ENCODE measurements around the gene BICRA. TPM values are rescaled to one million over a fixed set of nuclear protein-coding genes. Genes with fewer than 3 reads are reported as not detected.

The BICRA gene
- polyA plus RNA-seq, 1 of the 3 experiments (the other 2 are of a cell fraction) = 1.4 TPM

- Histone ChIP-seq H3K4me2 (no peak overlapping the region), H3K9me2 (no peaks in the 10 kb centered on the region), H3K4me1 (ENCODE audit: control insufficient read depth in 1 of 2, insufficient read depth in 2 of 2, low read depth in 1 of 2, low read length in 1 of 2) (peaks cover 10 to 12% of the 10 kb centered on the region in 2 experiments; a peak in 1 of 4 replicates), H3K27ac (ENCODE audit: low read depth in 2 of 2, low read length in 1 of 2) (peak overlapping the region in 1 of 2 experiments; percentile 97; a peak in 2 of 4 replicates), H3K79me2 (ENCODE audit: insufficient read depth) (peaks cover 9% of the 10 kb centered on the region), H3F3A (replicated peaks; ENCODE audit: insufficient read depth) (peaks cover 38% of the 10 kb centered on the region), H4K20me1 (ENCODE audit: insufficient read depth) (no peaks in the 10 kb centered on the region), H3K36me3 (replicated peaks in 1 of 2; ENCODE audit: control insufficient read depth in 1 of 2, insufficient read depth in 2 of 2, low read length in 1 of 2) (peaks cover under 1 to 34% of the 10 kb centered on the region in 2 experiments), H2AFZ (ENCODE audit: low read depth) (no peak overlapping the region), H3K27me3 (ENCODE audit: insufficient read depth) (no peaks in the 10 kb centered on the region), H3K9me3 (no peaks in the 10 kb centered on the region), H3K9ac (no peak overlapping the region), H3K4me3 (ENCODE audit: low read depth in 2 of 2, low read length in 1 of 2) (no peak overlapping the region)
- CTCF ChIA-PET = interaction anchor here (0.9 to 17.6 kb wide), 3 partner anchors 11 to 33 kb away, joined by 3 to 475 read pairs (median 3); partner anchors contain the start of gene EHD2
- no peak for TF ChIP-seq NFIC (IDR thresholded peaks at IDR 0.05; ENCODE audit: borderline replicate concordance)
- no peak for TF ChIP-seq FOXJ3 (CRISPR knock-in tag; IDR thresholded peaks at IDR 0.05)
- TF ChIP-seq RCOR1 (IDR thresholded peaks at IDR 0.05; ENCODE audit: low read length) = no peak
- TF ChIP-seq, protein P1, sequence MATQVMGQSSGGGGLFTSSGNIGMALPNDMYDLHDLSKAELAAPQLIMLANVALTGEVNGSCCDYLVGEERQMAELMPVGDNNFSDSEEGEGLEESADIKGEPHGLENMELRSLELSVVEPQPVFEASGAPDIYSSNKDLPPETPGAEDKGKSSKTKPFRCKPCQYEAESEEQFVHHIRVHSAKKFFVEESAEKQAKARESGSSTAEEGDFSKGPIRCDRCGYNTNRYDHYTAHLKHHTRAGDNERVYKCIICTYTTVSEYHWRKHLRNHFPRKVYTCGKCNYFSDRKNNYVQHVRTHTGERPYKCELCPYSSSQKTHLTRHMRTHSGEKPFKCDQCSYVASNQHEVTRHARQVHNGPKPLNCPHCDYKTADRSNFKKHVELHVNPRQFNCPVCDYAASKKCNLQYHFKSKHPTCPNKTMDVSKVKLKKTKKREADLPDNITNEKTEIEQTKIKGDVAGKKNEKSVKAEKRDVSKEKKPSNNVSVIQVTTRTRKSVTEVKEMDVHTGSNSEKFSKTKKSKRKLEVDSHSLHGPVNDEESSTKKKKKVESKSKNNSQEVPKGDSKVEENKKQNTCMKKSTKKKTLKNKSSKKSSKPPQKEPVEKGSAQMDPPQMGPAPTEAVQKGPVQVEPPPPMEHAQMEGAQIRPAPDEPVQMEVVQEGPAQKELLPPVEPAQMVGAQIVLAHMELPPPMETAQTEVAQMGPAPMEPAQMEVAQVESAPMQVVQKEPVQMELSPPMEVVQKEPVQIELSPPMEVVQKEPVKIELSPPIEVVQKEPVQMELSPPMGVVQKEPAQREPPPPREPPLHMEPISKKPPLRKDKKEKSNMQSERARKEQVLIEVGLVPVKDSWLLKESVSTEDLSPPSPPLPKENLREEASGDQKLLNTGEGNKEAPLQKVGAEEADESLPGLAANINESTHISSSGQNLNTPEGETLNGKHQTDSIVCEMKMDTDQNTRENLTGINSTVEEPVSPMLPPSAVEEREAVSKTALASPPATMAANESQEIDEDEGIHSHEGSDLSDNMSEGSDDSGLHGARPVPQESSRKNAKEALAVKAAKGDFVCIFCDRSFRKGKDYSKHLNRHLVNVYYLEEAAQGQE (IDR thresholded peaks at IDR 0.05; ENCODE audit: low read depth, low read length) = no peak
- TF ChIP-seq, protein P2, sequence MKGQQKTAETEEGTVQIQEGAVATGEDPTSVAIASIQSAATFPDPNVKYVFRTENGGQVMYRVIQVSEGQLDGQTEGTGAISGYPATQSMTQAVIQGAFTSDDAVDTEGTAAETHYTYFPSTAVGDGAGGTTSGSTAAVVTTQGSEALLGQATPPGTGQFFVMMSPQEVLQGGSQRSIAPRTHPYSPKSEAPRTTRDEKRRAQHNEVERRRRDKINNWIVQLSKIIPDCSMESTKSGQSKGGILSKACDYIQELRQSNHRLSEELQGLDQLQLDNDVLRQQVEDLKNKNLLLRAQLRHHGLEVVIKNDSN (IDR thresholded peaks at IDR 0.05; ENCODE audit: borderline replicate concordance, low read depth) = no peak
- TF ChIP-seq RXRA (IDR thresholded peaks at IDR 0.05; ENCODE audit: borderline replicate concordance, low read depth) = no peak
- TF ChIP-seq TAF1 (IDR thresholded peaks at IDR 0.05; ENCODE audit: borderline replicate concordance, low read depth, low read length) = no peak
- TF ChIP-seq SIN3A (IDR thresholded peaks at IDR 0.05; ENCODE audit: borderline replicate concordance, low read depth, low read length) = no peak
- TF ChIP-seq EZH2phosphoT487 (IDR thresholded peaks at IDR 0.05; ENCODE audit: borderline replicate concordance, low read depth) = no peak
- no peak for TF ChIP-seq MXI1 (IDR thresholded peaks at IDR 0.05; ENCODE audit: low read depth, low read length)
- no peak for TF ChIP-seq ZBTB33 (IDR thresholded peaks at IDR 0.05; ENCODE audit: borderline replicate concordance, low read depth)
- TF ChIP-seq FOSL2 (IDR thresholded peaks at IDR 0.05; ENCODE audit: borderline replicate concordance, low read depth) = no peak
- TF ChIP-seq, protein P3, sequence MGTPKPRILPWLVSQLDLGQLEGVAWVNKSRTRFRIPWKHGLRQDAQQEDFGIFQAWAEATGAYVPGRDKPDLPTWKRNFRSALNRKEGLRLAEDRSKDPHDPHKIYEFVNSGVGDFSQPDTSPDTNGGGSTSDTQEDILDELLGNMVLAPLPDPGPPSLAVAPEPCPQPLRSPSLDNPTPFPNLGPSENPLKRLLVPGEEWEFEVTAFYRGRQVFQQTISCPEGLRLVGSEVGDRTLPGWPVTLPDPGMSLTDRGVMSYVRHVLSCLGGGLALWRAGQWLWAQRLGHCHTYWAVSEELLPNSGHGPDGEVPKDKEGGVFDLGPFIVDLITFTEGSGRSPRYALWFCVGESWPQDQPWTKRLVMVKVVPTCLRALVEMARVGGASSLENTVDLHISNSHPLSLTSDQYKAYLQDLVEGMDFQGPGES (IDR thresholded peaks at IDR 0.05; ENCODE audit: low read depth, low read length) = no peak
- TF ChIP-seq GATA2 (CRISPR knock-in tag; IDR thresholded peaks at IDR 0.05) = no peak
- no peak for DNase-seq
- WGBS (ENCODE audit: low lambda C conversion rate) = 94% methylated on average over 14 of the region's 15 CpGs
- POLR2A ChIA-PET = interaction anchor here (0.6 to 2.2 kb wide), 2 partner anchors 19 to 23 kb away, joined by 3 to 8 read pairs; no protein-coding TSS in a partner anchor
Observed at GRCh38 chr19:47741544-47742140, 132.7 kb downstream of the BICRA start.

Measured in SK-N-SH (cell line).